ENCODE results near the gene UQCRC2. TPM values are rescaled to one million over a fixed set of nuclear protein-coding genes. Genes with fewer than 3 reads are reported as not detected.
"Not testable (repeated sequence)": the region's sequence is repeated elsewhere in the genome, so short reads cannot be mapped to it uniquely, and the experiment has no call there.

UQCRC2 gene
- total RNA-seq, 1 experiment from 2014 or later = 343 TPM

DNA sequence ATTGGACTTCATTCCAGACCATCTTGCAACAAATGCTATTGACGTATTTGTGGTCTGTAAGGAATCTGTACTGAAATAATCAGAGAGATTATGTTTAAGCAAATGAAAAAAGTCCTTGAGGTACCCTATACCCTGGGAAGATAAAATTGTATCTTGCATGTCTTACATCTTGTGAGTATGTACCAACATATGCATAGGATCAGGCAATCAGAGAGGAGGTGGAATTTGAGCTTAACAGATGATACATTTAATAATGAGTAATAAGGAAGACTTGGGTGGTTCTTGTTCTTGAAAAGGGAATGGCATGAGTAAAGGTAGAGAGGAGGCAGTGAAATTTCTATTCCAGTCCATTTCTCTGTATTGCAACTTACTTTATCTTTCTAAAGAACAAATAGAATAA is 65.4 kb downstream of the UQCRC2 start:
- Mint-ChIP-seq H3K27me3 (ENCODE audit: unreplicated experiment) (no peaks in the 10 kb centered on the region), H3K9me3 (ENCODE audit: low read depth, unreplicated experiment) (no peaks in the 10 kb centered on the region), H3K27ac (ENCODE audit: unreplicated experiment) (no peak overlapping the region), H3K4me1 (ENCODE audit: low read depth, unreplicated experiment) (peaks cover 61% of the 10 kb centered on the region), H3K36me3 (ENCODE audit: insufficient read depth, unreplicated experiment) (no peaks in the 10 kb centered on the region), H3K4me3 (ENCODE audit: low read depth, unreplicated experiment) (no peak overlapping the region)
- BruUV-seq (replicated peaks) = no TSS peak
- no peak for DNase-seq
- intact Hi-C loops (cut with micrococcal nuclease; ENCODE audit: unreplicated experiment) = no loop called here
- TF ChIP-seq CTCF (IDR thresholded peaks at IDR 0.05; ENCODE audit: unreplicated experiment) = no peak
- CTCF ChIA-PET = interaction anchor here (0.6 to 2.9 kb wide), 3 partner anchors 11 to 59 kb away, joined by 3 to 10 read pairs (median 3); partner anchors contain the start of gene MOSMO

DNA sequence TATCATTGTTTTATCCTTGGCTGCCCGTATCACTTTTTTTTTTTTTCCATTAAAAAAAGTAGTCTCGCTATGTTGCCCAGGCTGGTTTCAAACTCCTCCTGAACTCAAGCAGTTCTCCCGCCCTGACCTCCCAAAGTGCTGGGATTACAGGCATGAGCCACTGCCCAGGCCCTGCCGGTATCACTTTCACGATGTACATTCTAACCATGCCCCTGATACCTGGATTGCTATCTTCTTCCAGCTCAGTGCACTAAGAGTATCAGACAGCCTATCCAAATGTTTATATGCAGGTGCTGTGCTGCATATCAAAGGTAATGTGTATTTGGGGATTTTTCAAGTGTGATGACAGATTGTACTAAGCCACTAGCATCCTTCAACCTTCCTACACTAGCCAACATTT is 69.0 kb downstream of the UQCRC2 start:
- intact Hi-C loops (cut with micrococcal nuclease; ENCODE audit: unreplicated experiment) = no loop called here
- Mint-ChIP-seq H3K27me3 (ENCODE audit: unreplicated experiment) (no peaks in the 10 kb centered on the region), H3K36me3 (ENCODE audit: insufficient read depth, unreplicated experiment) (peaks cover 15% of the 10 kb centered on the region), H3K9me3 (ENCODE audit: low read depth, unreplicated experiment) (no peaks in the 10 kb centered on the region), H3K4me1 (ENCODE audit: low read depth, unreplicated experiment) (peaks cover 67% of the 10 kb centered on the region), H3K27ac (ENCODE audit: unreplicated experiment) (no peak overlapping the region), H3K4me3 (ENCODE audit: low read depth, unreplicated experiment) (no peak overlapping the region)
- no TSS peak for BruUV-seq (replicated peaks)
- DNase-seq = no peak
- CTCF ChIA-PET = no interaction called here
- TF ChIP-seq CTCF (IDR thresholded peaks at IDR 0.05; ENCODE audit: unreplicated experiment) = no peak

GRCh38 chr16:22023505-22023904 is 70.3 kb downstream of the UQCRC2 start:
- DNase-seq = no peak
- Mint-ChIP-seq H3K27ac (ENCODE audit: unreplicated experiment) (no peak overlapping the region), H3K9me3 (ENCODE audit: low read depth, unreplicated experiment) (no peaks in the 10 kb centered on the region), H3K36me3 (ENCODE audit: insufficient read depth, unreplicated experiment) (peaks cover 19% of the 10 kb centered on the region), H3K27me3 (ENCODE audit: unreplicated experiment) (no peaks in the 10 kb centered on the region), H3K4me1 (ENCODE audit: low read depth, unreplicated experiment) (peaks cover 75% of the 10 kb centered on the region), H3K4me3 (ENCODE audit: low read depth, unreplicated experiment) (no peak overlapping the region)
- intact Hi-C loops (cut with micrococcal nuclease; ENCODE audit: unreplicated experiment) = no loop called here
- CTCF ChIA-PET = interaction anchor here (0.6 kb wide), 1 partner anchor 10 kb away, joined by 13 read pairs; no protein-coding TSS in a partner anchor
- TF ChIP-seq CTCF (IDR thresholded peaks at IDR 0.05; ENCODE audit: unreplicated experiment) = no peak
- BruUV-seq (replicated peaks) = no TSS peak

GRCh38 chr16:22024785-22025184 is 71.6 kb downstream of the UQCRC2 start:
- BruUV-seq (replicated peaks); H3K9me3 Mint-ChIP-seq (ENCODE audit: low read depth, unreplicated experiment); intact Hi-C loops (cut with micrococcal nuclease; ENCODE audit: unreplicated experiment); H3K27ac Mint-ChIP-seq (ENCODE audit: unreplicated experiment); H3K4me3 Mint-ChIP-seq (ENCODE audit: low read depth, unreplicated experiment); CTCF ChIA-PET; DNase-seq; H3K27me3 Mint-ChIP-seq (ENCODE audit: unreplicated experiment): not testable (repeated sequence)
- Mint-ChIP-seq H3K4me1 (ENCODE audit: low read depth, unreplicated experiment) (peaks cover 75% of the 10 kb centered on the region), H3K36me3 (ENCODE audit: insufficient read depth, unreplicated experiment) (peaks cover 29% of the 10 kb centered on the region)

DNA sequence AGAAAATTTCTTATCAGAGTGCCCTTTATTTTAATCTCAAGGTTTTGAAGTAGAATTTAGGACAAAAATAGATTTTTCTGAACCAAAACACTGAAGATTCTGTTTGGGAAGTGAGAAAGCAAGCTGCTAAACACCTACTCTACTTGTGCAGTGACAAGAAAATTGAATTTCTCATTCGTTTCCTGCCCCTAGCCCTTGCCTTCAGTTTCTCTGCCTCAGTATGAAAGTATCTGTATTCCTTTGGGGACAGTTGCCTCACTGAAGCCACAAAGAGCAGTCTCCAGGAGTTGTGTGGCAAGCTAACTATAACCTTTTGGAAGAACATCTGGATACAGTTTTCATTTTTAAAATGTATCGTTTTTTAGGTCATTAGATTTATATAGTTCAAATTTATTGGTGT is 74.5 kb downstream of the UQCRC2 start:
- peak overlapping the region; percentile 41 for H3K27ac Mint-ChIP-seq (ENCODE audit: unreplicated experiment)
- CTCF ChIA-PET = interaction anchor here (0.5 to 1.9 kb wide), 3 partner anchors 20 to 1160 kb away, joined by 3 to 7 read pairs (median 5); partner anchors contain the start of gene MOSMO
- peaks cover 77% of the 10 kb centered on the region for H3K4me1 Mint-ChIP-seq (ENCODE audit: low read depth, unreplicated experiment)

More for the DNA sequence above, 74.5 kb downstream of the UQCRC2 start:
- no peak for DNase-seq
- intact Hi-C loops (cut with micrococcal nuclease; ENCODE audit: unreplicated experiment) = loop anchor here (2.0 kb wide), 1 partner anchor 17 kb away; no protein-coding TSS in a partner anchor
- no peak overlapping the region for H3K4me3 Mint-ChIP-seq (ENCODE audit: low read depth, unreplicated experiment)
- H3K36me3 Mint-ChIP-seq (ENCODE audit: insufficient read depth, unreplicated experiment) = peaks cover 29% of the 10 kb centered on the region
- TF ChIP-seq CTCF (IDR thresholded peaks at IDR 0.05; ENCODE audit: unreplicated experiment) = no peak
- H3K27me3 Mint-ChIP-seq (ENCODE audit: unreplicated experiment) = no peaks in the 10 kb centered on the region
- no peaks in the 10 kb centered on the region for H3K9me3 Mint-ChIP-seq (ENCODE audit: low read depth, unreplicated experiment)
- no TSS peak for BruUV-seq (replicated peaks)

Data from Calu3 (cell line).